ENCODE measurements around the gene CYP1A2. TPM values are rescaled to one million over a fixed set of nuclear protein-coding genes. Genes with fewer than 3 reads are reported as not detected.
A peak's percentile ranks its signal among the peaks of the same experiment; 100 is the strongest.

The CYP1A2 gene
- total RNA-seq, 2 donors from 2014 or later: not detected

GRCh38 chr15:74722591-74722990 lies 26.1 kb upstream of the CYP1A2 start:
- no peak for DNase-seq
- Mint-ChIP-seq H3K36me3 (ENCODE audit: low read depth) (no peaks in the 10 kb centered on the region), H3K27ac (no peak overlapping the region), H3K27me3 (ENCODE audit: insufficient read depth) (peaks cover 75% of the 10 kb centered on the region), H3K9me3 (peaks cover 7% of the 10 kb centered on the region), H3K4me3 (no peak overlapping the region), H3K4me1 (peaks cover 16% of the 10 kb centered on the region)
- Histone ChIP-seq H3K9me3 (ENCODE audit: control insufficient read depth, low read length) (no peaks in the 10 kb centered on the region), H3K27me3 (ENCODE audit: control insufficient read depth, insufficient read depth, low read length, poor library complexity, severe bottlenecking) (peaks cover 38% of the 10 kb centered on the region), H3K9ac (ENCODE audit: extremely low read depth, low read length, poor library complexity, severe bottlenecking) (no peak overlapping the region), H3K4me3 (ENCODE audit: low read length) (no peak overlapping the region), H3K4me1 (ENCODE audit: control insufficient read depth, insufficient read depth, low read length) (no peaks in the 10 kb centered on the region), H3K36me3 (ENCODE audit: control insufficient read depth, insufficient read depth, low read length) (no peaks in the 10 kb centered on the region), H3K27ac (ENCODE audit: low read depth, low read length) (no peak overlapping the region)
- TF ChIP-seq, protein P1, sequence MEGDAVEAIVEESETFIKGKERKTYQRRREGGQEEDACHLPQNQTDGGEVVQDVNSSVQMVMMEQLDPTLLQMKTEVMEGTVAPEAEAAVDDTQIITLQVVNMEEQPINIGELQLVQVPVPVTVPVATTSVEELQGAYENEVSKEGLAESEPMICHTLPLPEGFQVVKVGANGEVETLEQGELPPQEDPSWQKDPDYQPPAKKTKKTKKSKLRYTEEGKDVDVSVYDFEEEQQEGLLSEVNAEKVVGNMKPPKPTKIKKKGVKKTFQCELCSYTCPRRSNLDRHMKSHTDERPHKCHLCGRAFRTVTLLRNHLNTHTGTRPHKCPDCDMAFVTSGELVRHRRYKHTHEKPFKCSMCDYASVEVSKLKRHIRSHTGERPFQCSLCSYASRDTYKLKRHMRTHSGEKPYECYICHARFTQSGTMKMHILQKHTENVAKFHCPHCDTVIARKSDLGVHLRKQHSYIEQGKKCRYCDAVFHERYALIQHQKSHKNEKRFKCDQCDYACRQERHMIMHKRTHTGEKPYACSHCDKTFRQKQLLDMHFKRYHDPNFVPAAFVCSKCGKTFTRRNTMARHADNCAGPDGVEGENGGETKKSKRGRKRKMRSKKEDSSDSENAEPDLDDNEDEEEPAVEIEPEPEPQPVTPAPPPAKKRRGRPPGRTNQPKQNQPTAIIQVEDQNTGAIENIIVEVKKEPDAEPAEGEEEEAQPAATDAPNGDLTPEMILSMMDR (conservative IDR thresholded peaks at IDR 0.05): no peak
- WGBS, 2 experiments (ENCODE audit: insufficient coverage in 1 of 2, insufficient read length in 1 of 2): 76 to 95% methylated on average over 4 to 13 of the region's 13 CpGs

DNA sequence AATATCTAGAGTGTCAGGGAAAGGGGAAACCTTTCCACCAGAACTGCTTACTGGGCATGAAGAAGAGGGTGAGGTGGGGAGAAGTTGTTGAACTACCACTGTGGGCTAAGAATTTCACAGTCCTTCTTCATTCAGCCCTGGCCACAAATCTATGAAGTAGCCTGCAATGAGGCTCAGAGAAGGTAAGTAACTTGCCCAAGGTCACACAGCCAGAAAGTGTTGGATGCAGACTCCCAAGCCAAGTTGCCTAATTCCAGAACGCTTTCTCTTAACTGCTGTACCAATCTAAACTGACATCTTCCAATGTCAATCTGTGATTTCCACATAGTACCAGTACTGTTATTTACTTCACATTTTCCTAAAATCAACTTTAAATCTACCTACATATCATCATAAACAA lies 25.5 kb upstream of the CYP1A2 start:
- Mint-ChIP-seq H3K27ac (no peak overlapping the region), H3K36me3 (ENCODE audit: low read depth) (no peaks in the 10 kb centered on the region), H3K27me3 (ENCODE audit: insufficient read depth) (peaks cover 75% of the 10 kb centered on the region), H3K9me3 (peaks cover 12% of the 10 kb centered on the region), H3K4me3 (no peak overlapping the region), H3K4me1 (peaks cover 16% of the 10 kb centered on the region)
- Histone ChIP-seq H3K4me1 (ENCODE audit: control insufficient read depth, insufficient read depth, low read length) (no peaks in the 10 kb centered on the region), H3K27ac (ENCODE audit: low read depth, low read length) (no peak overlapping the region), H3K36me3 (ENCODE audit: control insufficient read depth, insufficient read depth, low read length) (no peaks in the 10 kb centered on the region), H3K9me3 (ENCODE audit: control insufficient read depth, low read length) (no peaks in the 10 kb centered on the region), H3K4me3 (ENCODE audit: low read length) (no peak overlapping the region), H3K27me3 (ENCODE audit: control insufficient read depth, insufficient read depth, low read length, poor library complexity, severe bottlenecking) (peaks cover 43% of the 10 kb centered on the region), H3K9ac (ENCODE audit: extremely low read depth, low read length, poor library complexity, severe bottlenecking) (no peak overlapping the region)
- TF ChIP-seq, protein P1 (conservative IDR thresholded peaks at IDR 0.05): no peak
- DNase-seq: no peak
- WGBS, 2 experiments (ENCODE audit: insufficient coverage in 1 of 2, insufficient read length in 1 of 2): 92 to 97% methylated on average over 1 of the region's 1 CpG

DNA sequence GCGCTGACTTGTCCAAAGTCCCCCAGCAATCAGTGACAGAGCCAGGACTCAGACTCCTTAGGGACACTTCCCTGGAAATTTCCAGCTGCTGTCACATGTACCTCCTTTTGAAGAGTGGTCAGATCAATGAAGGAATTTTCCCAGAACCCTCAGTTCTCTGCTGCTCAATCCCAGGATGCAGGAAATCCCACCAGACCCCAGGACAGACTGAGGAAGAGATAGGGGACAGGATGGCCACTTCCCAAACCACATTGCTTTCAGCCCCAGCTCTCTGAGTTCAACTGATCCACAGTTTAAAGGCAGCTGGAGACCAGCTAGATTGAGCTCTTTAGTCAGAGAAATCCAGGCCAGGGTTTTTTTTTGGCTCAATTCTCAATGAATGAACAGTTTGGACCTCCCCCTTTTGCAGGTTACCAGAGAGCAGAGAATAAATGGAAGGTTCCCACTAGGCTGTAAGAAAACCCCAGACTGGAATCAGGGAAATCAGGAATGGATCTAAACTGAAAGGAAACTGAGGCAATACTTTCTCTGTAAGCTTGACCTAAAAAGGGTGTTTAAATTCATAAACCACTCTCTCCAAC lies 24.8 kb upstream of the CYP1A2 start:
- TF ChIP-seq, protein P1 (conservative IDR thresholded peaks at IDR 0.05): no peak
- Mint-ChIP-seq H3K4me3 (no peak overlapping the region), H3K27ac (no peak overlapping the region), H3K4me1 (peaks cover 16% of the 10 kb centered on the region), H3K27me3 (ENCODE audit: insufficient read depth) (peaks cover 76% of the 10 kb centered on the region), H3K9me3 (peaks cover 13% of the 10 kb centered on the region), H3K36me3 (ENCODE audit: low read depth) (no peaks in the 10 kb centered on the region)
- DNase-seq: peak; percentile 57
- 77 to 100% methylated on average over 1 of the region's 1 CpG for WGBS, 2 experiments (ENCODE audit: insufficient coverage in 1 of 2, insufficient read length in 1 of 2)
- H3K9ac ChIP-seq (ENCODE audit: extremely low read depth, low read length, poor library complexity, severe bottlenecking): no peak overlapping the region
- H3K4me3 ChIP-seq (ENCODE audit: low read length): no peak overlapping the region
- H3K9me3 ChIP-seq (ENCODE audit: control insufficient read depth, low read length): no peaks in the 10 kb centered on the region
- peaks cover 43% of the 10 kb centered on the region for H3K27me3 ChIP-seq (ENCODE audit: control insufficient read depth, insufficient read depth, low read length, poor library complexity, severe bottlenecking)
- H3K4me1 ChIP-seq (ENCODE audit: control insufficient read depth, insufficient read depth, low read length): no peaks in the 10 kb centered on the region
- H3K27ac ChIP-seq (ENCODE audit: low read depth, low read length): no peak overlapping the region
- H3K36me3 ChIP-seq (ENCODE audit: control insufficient read depth, insufficient read depth, low read length): no peaks in the 10 kb centered on the region
